Neuronal stem cell (in vitro differentiated cells): Measurements from ENCODE around the gene FBXL2.

Source experiments
- DNase-seq: peaks from one replicate; pipeline ENCODE4 v3.0.0-alpha.2; 2013; ENCODE audit warnings: low spot score
- H2AFZ ChIP-seq: one replicate; pipeline ENCODE4 v1.6.1; 2013; ENCODE audit warnings: mild to moderate bottlenecking, low read length, inconsistent platforms
- H2AK5ac ChIP-seq: 2 replicates; pipeline ENCODE4 v1.6.1; 2013; ENCODE audit warnings: low read depth, mild to moderate bottlenecking, inconsistent platforms, low read length, moderate library complexity, mixed read lengths
- H2BK120ac ChIP-seq: 2 replicates; pipeline ENCODE4 v1.6.1; 2013; ENCODE audit warnings: low read depth, mild to moderate bottlenecking, inconsistent platforms, low read length, moderate library complexity, mixed read lengths
- H2BK12ac ChIP-seq: one replicate; pipeline ENCODE4 v1.6.1; 2013; ENCODE audit warnings: low read length, inconsistent platforms
- H2BK15ac ChIP-seq: 2 replicates; pipeline ENCODE4 v1.6.1; 2013; ENCODE audit warnings: mild to moderate bottlenecking, low read length, inconsistent platforms, mixed read lengths
- H2BK5ac ChIP-seq: one replicate; pipeline ENCODE4 v1.6.1; 2013; ENCODE audit warnings: inconsistent platforms, mild to moderate bottlenecking, low read length, moderate library complexity
- H3K14ac ChIP-seq: one replicate; pipeline ENCODE4 v1.6.1; 2013; ENCODE audit warnings: low read length, inconsistent platforms
- H3K18ac ChIP-seq: 2 replicates; pipeline ENCODE4 v1.6.1; 2013; ENCODE audit warnings: low read length, inconsistent platforms
- H3K23ac ChIP-seq: 2 replicates; pipeline ENCODE4 v1.6.1; 2013; ENCODE audit warnings: low read depth, mild to moderate bottlenecking, mixed read lengths, low read length, inconsistent platforms; ENCODE audit not compliant: poor library complexity
- H3K27ac ChIP-seq: replicated peaks from 3 replicates; pipeline ENCODE4 v1.5.1; 2013; ENCODE audit warnings: low read length, inconsistent platforms
- H3K27me3 ChIP-seq, 3 experiments: 2 replicates each; pipeline ENCODE4 v1.6.1; 2013; ENCODE audit warnings: low read length in 3 of 3, mild to moderate bottlenecking in 2 of 3, inconsistent platforms in 1 of 3, low read depth in 1 of 3, mixed read lengths in 1 of 3, moderate library complexity in 1 of 3; ENCODE audit not compliant: control insufficient read depth in 3 of 3, insufficient read depth in 3 of 3
- H3K36me3 ChIP-seq, 2 donors: replicated peaks in 1 of 2; 2 replicates each; pipeline ENCODE4 v1.6.1; 2013; ENCODE audit warnings: low read length in 2 of 2; ENCODE audit not compliant: control insufficient read depth in 2 of 2, insufficient read depth in 2 of 2
- H3K4ac ChIP-seq: 2 replicates; pipeline ENCODE4 v1.6.1; 2013; ENCODE audit warnings: inconsistent platforms, mild to moderate bottlenecking, low read length, moderate library complexity
- H3K4me1 ChIP-seq, 2 donors: 1 replicate in 1 of 2; 2 replicates in 1 of 2; pipeline ENCODE4 v1.6.1; 2013; ENCODE audit warnings: low read length in 2 of 2, low read depth in 1 of 2; ENCODE audit not compliant: control insufficient read depth in 2 of 2, insufficient read depth in 1 of 2
- H3K4me2 ChIP-seq: one replicate; pipeline ENCODE4 v1.6.1; 2013; ENCODE audit warnings: mild to moderate bottlenecking, low read length, inconsistent platforms; ENCODE audit not compliant: insufficient read depth, poor library complexity, severe bottlenecking
- H3K4me3 ChIP-seq, 2 donors: 2 replicates each; pipeline ENCODE4 v1.5.1; 2013; ENCODE audit warnings: low read length in 2 of 2, mild to moderate bottlenecking in 2 of 2, inconsistent platforms in 1 of 2, moderate library complexity in 1 of 2
- H3K79me1 ChIP-seq: one replicate; pipeline ENCODE4 v1.6.1; 2013; ENCODE audit warnings: low read depth, mild to moderate bottlenecking, inconsistent platforms, low read length, moderate library complexity
- H3K9ac ChIP-seq: one replicate; pipeline ENCODE4 v1.6.1; 2013; ENCODE audit warnings: mild to moderate bottlenecking, low read depth, low read length, inconsistent platforms; ENCODE audit not compliant: poor library complexity
- H3K9me3 ChIP-seq, 2 donors: replicated peaks in 1 of 2; 2 replicates each; pipeline versions ENCODE3 to v1.6.1; 2013; ENCODE audit warnings: low read length in 2 of 2, mild to moderate bottlenecking in 2 of 2, inconsistent platforms in 1 of 2, low read depth in 1 of 2, mixed read lengths in 1 of 2, moderate library complexity in 1 of 2; ENCODE audit not compliant: control insufficient read depth in 2 of 2, insufficient read depth in 1 of 2
- H4K8ac ChIP-seq: one replicate; pipeline ENCODE4 v1.6.1; 2013; ENCODE audit warnings: low read depth, mild to moderate bottlenecking, inconsistent platforms, low read length, moderate library complexity
- H4K91ac ChIP-seq: one replicate; pipeline ENCODE4 v1.6.1; 2013; ENCODE audit warnings: low read length, low read depth, mild to moderate bottlenecking, inconsistent platforms; ENCODE audit not compliant: poor library complexity
- WGBS, 2 donors: extraction: QIAGEN DNeasy Blood & Tissue Kit; methylation state at CpG; one replicate each; pipeline ENCODE4 v1.1.7; 2013; ENCODE audit warnings: missing lambda C conversion rate in 2 of 2, mixed read lengths in 1 of 2; ENCODE audit not compliant: insufficient read length in 2 of 2, insufficient replicate concordance in 1 of 2; ENCODE audit errors: extremely low coverage in 2 of 2; 5-methylcytosine and 5-hydroxymethylcytosine counted together

Gene FBXL2

DNA sequence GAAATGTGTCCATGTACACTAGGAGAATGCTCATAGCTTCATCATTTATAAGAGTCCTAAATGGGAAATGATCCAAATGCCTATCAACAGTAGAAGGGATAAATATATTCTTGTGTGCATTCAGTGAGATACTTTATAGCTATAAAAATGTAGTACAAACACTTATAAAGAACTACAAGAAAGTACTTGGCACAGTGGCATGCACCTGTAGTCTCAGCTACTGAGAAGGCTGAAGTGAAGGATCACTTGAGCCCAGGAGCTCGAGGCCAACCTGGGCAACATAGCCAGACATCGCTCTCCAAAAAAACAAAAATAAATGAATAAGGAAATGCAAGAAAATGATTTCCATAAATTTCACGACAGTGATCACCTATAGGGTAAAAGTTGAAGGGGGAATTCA is 3.6 kb upstream of the FBXL2 start:
- no CpG with 5 or more reads among the region's 3 CpGs for WGBS, 2 donors
- no peak overlapping the region for H4K91ac ChIP-seq
- H3K18ac ChIP-seq, result no peak overlapping the region
- H3K23ac ChIP-seq, result no peak overlapping the region
- H2BK5ac ChIP-seq, result no peak overlapping the region
- H2BK12ac ChIP-seq, result no peak overlapping the region
- no peak overlapping the region for H2BK15ac ChIP-seq
- H3K14ac ChIP-seq, result no peak overlapping the region
- H3K9ac ChIP-seq, result no peak overlapping the region
- H4K8ac ChIP-seq, result no peak overlapping the region
- no peak overlapping the region for H3K4me2 ChIP-seq
- H3K4me1 ChIP-seq, result peaks cover 0 to 5% of the 10 kb centered on the region in 2 donors
- no peak overlapping the region for H3K4me3 ChIP-seq
- no peak overlapping the region for H2AFZ ChIP-seq
- no peak overlapping the region for H3K4ac ChIP-seq
- no peak for DNase-seq
- no peaks in the 10 kb centered on the region for H3K36me3 ChIP-seq
- no peak overlapping the region for H3K27ac ChIP-seq
- peaks cover 0 to 6% (median 0%) of the 10 kb centered on the region in 3 experiments for H3K27me3 ChIP-seq
- no peak overlapping the region for H2AK5ac ChIP-seq
- no peak overlapping the region for H2BK120ac ChIP-seq
- no peaks in the 10 kb centered on the region for H3K79me1 ChIP-seq
- H3K9me3 ChIP-seq, result peaks cover 0 to 6% of the 10 kb centered on the region in 2 donors

DNA sequence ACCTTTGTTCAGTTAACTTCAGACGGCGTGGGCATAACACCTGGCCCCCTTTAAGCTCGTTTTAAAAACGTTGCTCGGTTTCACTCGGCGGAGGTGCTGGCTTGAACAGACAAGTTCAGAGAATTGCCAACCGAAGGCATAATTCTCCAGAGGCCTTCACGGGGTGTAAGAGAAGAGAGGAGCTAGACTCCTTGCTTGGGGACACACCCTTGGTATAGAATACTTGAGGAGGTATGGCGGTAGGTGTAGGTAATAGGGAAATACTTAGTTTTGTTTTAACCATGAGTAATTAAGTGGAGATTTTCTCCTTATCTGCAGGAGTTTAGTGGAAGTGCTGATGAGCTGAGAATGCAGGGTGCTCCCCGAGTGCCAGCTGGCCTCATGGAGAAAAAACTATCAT is 921 bp downstream of the FBXL2 start:
- Histone ChIP-seq H3K14ac (no peak overlapping the region), H3K27me3 (peaks cover 0 to 6% (median 0%) of the 10 kb centered on the region in 3 experiments), H4K91ac (no peak overlapping the region), H3K4me3 (peak overlapping the region in 1 of 2 donors; percentile 67), H4K8ac (no peak overlapping the region), H2AK5ac (no peak overlapping the region), H2BK5ac (no peak overlapping the region), H3K4me2 (peak overlapping the region; percentile 22), H2AFZ (peak overlapping the region; percentile 99), H2BK12ac (no peak overlapping the region), H3K9me3 (no peaks in the 10 kb centered on the region), H3K18ac (no peak overlapping the region), H3K79me1 (no peaks in the 10 kb centered on the region), H3K4ac (no peak overlapping the region), H2BK120ac (no peak overlapping the region), H2BK15ac (no peak overlapping the region), H3K4me1 (peaks cover 0 to 5% of the 10 kb centered on the region in 2 donors), H3K23ac (no peak overlapping the region), H3K36me3 (no peaks in the 10 kb centered on the region), H3K27ac (no peak overlapping the region), H3K9ac (no peak overlapping the region)
- WGBS, 2 donors, result no CpG with 5 or more reads among the region's 11 CpGs
- DNase-seq, result no peak

DNA sequence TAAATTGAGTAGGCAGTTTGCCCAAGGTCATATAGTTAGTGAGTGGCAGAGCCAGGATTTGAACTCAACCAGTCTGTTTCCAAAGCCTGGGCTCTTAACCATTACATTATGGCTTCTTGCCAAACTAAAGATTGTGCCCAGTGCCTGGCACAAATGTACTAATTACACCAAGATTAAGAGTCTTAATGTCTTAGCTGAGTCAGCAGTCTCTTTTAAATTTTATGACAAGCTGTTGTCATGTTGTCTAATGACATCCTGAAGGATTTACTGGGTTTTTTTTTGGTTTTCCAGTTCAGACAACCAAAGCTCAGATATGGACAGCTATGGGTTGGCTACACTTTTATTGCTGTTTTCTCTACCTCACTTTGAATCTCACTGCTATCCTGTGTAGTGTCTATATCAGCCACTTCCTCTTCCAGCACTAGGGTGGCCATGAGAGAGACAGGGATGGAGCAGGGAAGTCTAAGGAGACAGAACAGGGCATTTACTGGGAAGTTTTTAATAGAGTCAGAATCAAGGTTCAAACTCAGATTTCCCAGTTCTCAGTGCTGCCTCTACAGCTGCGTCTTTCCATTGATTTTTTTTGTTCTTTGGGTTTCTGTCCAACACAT is 10.5 kb downstream of the FBXL2 start:
- Histone ChIP-seq H2BK5ac (no peak overlapping the region), H3K18ac (no peak overlapping the region), H3K9ac (no peak overlapping the region), H3K4me1 (peaks cover 0 to 1% of the 10 kb centered on the region in 2 donors), H3K79me1 (no peaks in the 10 kb centered on the region), H2AK5ac (no peak overlapping the region), H3K4ac (no peak overlapping the region), H3K23ac (no peak overlapping the region), H3K4me3 (no peak overlapping the region), H3K4me2 (no peak overlapping the region), H2AFZ (no peak overlapping the region), H4K8ac (no peak overlapping the region), H4K91ac (no peak overlapping the region), H3K14ac (no peak overlapping the region), H3K9me3 (peaks cover 2 to 3% of the 10 kb centered on the region in 2 donors), H3K27me3 (no peaks in the 10 kb centered on the region), H3K36me3 (no peaks in the 10 kb centered on the region), H2BK15ac (no peak overlapping the region), H2BK120ac (no peak overlapping the region), H2BK12ac (no peak overlapping the region), H3K27ac (no peak overlapping the region)
- DNase-seq, result no peak
- WGBS, 2 donors, result no CpG with 5 or more reads among the region's 1 CpG

DNA sequence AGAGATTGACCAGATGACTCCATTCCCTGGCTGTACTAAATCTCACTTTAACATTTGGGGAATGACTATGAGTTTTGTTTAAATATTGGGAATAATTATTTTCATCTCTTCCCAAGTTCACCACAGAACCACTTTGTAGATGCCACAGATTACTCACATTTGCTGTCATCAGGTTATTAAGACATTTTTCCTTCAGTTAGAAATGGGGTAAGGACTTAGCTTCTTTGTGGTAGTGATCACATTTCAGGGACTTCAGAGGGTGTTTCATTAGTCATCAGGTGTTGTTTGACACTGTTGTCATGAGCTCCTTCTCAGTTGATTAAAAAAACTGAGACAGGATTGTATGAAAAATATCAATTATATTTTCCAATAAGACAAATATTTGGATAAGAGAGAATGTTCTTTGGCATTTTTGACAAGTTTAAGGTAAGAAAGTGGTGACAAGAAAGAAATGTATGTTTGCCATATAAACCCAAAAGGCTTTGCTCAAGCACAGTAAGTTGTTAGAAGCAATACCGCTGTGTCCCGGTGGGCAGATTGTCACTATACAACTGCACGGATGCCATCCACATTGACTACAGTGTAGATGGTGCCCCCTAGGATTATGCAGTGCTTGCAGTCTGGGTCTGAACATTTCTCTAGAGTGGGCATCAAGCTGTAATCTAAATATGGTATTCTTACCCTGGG is 22.3 kb downstream of the FBXL2 start:
- H3K27ac ChIP-seq, result no peak overlapping the region
- no peak overlapping the region for H2BK120ac ChIP-seq
- H2BK5ac ChIP-seq, result no peak overlapping the region
- no CpG with 5 or more reads among the region's 3 CpGs for WGBS, 2 donors
- H3K14ac ChIP-seq, result no peak overlapping the region
- no peak overlapping the region for H3K23ac ChIP-seq
- no peak overlapping the region for H2AK5ac ChIP-seq
- no peak overlapping the region for H3K4me2 ChIP-seq
- H2BK15ac ChIP-seq, result no peak overlapping the region
- no peaks in the 10 kb centered on the region for H3K9me3 ChIP-seq
- H3K36me3 ChIP-seq, result no peaks in the 10 kb centered on the region
- no peaks in the 10 kb centered on the region for H3K4me1 ChIP-seq
- H4K91ac ChIP-seq, result no peak overlapping the region
- H3K79me1 ChIP-seq, result no peaks in the 10 kb centered on the region
- H3K18ac ChIP-seq, result no peak overlapping the region
- no peaks in the 10 kb centered on the region for H3K27me3 ChIP-seq
- no peak for DNase-seq
- H2AFZ ChIP-seq, result no peak overlapping the region
- no peak overlapping the region for H3K4me3 ChIP-seq
- H3K4ac ChIP-seq, result no peak overlapping the region
- no peak overlapping the region for H2BK12ac ChIP-seq
- H3K9ac ChIP-seq, result no peak overlapping the region
- H4K8ac ChIP-seq, result no peak overlapping the region
